ENCODE results near the gene BICD1.
"Not testable (repeated sequence)": the region's sequence is repeated elsewhere in the genome, so short reads cannot be mapped to it uniquely, and the experiment has no call there.

The BICD1 gene

DNA sequence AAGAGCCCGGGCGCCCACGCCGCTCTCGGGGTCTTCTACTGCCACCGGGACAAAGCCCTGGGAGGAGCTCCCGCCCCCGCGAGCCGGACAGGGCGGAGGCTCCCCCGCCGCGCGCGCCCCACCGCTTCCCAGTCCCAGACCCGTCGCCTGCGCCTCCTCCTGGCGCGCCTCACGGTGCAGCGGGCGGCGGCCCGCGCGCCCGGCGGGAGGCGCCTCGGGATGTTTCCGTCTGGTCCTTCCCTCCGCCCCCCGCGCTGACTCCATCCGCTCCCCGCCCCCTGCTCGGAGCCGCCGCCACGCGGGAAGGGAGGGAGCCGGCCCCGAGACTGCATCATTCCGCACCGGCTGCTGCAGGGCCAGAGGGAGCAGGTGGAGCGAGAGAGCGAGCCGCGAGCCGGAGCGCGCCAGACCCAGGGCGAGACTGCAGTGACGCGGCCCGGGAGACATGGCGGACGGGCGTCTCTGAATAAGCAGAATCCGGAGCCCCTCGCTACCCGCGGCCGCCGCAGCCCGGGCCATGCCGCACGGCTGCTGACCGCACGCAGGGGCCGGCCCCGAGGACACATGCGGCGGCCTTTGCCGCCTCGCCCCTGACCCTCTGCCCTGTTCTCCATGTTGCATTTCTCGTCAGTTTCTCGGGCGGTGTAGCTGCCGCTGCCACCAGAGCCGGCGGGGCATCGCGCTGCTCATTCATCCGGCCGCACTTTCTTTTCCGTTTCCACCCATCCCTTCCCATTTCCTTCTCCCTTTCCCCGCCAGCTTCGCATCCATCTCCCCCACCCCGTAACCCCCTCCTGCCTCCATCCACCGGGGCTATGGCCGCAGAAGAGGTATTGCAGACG lies at the start of gene BICD1:
BICD1 (plus strand) TSS at position 331 of the 842 bp plus-strand sequence; CDS start at position 816, 485 bp downstream.
- DNase-seq (ENCODE audit: low read depth in 2 of 2), result peak; percentile 43 to 52

DNA sequence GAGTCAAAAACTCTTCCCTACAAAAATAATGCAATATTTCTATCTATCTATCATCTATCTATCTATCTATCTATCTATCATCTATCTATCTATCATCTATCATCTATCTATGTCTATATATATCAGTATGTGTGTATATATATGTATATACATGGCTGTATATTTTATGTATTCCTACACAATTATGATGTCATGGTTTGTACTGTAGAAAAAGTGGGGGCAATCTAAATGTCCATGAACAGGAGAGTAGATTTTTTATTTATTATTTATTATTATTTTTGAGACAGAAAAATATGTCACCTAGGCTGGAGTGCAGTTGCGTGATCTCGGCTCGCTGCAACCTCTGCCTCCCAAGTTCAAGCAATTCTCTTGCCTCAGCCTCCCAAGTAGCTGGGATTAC lies 45.6 kb upstream of the BICD1 start:
- no peak for DNase-seq (ENCODE audit: low read depth in 2 of 2)

DNA sequence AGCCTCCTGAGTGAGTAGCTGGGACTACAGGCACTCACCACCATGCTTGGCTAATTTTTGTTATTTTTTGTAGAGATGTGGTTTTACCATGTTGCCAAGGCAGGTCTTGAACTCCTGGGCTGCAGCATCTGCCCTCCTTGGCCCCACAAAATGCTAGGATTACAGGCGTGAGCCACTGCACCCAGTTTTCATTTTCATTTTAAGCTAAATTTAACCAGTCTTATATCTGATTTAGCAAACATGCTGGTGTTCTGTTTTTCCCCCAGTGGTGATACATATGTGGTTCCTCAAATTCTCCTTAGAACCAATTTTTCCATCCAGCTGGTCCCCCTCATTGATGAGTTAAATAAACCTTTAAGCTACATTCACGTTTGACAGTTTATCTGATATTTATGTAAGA lies 43.8 kb upstream of the BICD1 start:
- no peak for DNase-seq (ENCODE audit: low read depth in 2 of 2)

DNA sequence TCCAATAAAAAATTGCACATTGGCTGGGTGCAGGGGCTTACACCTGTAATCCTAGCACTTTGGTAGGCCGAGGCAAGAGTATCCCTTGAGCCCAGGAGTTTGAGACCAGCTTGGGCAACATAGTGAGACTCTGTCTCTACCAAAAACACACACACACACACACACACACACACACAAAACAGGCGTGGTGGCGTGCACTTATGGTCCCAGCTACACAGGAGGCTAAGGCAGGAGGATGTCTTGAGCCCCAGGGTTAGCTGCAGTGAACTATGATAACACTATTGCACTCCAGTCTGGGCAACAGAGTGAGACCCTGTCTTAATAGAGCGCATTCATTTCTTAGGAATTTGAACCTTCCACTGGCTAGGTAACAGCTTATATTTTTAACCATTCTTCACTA lies 42.9 kb upstream of the BICD1 start:
- DNase-seq (ENCODE audit: low read depth in 2 of 2), result no peak

DNA sequence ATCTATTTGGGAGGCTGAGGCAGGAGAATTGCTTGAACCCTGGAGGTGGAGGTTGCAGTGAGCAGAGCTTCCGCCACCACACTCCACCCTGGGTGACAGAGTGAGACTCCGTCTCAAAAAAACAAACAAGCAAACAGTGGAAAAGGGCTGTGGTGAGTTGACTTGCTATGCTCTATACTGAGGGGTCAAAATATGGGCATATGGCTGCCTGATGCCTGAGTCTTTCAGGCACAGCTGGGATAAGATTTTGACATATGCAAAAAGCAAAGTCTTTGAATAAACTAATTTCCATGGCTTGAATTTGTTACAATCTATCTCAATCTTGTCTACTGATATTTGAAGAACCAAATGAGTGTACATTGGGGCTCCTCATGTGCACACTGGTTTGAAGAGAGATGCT lies 40.4 kb upstream of the BICD1 start:
- DNase-seq (ENCODE audit: low read depth in 2 of 2), result no peak

DNA sequence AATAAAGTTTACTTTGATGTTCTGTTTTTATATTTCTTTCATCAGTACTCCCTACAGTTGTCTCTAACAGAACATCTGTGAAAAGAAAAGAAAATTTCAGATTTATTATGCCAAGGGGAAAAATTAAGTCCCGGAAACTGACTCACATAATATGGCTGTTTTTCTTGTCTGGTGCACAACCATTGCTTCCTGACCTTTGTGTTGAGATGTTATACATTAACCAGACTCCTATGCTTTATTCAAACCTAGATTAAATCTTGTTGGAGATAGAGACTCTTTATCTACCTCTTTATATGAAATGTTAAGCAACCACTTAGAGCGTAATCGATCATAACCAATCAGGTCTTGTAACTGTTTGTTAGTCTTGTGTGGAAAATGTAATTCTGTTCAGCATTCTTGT lies 37.6 kb upstream of the BICD1 start:
- no peak for DNase-seq (ENCODE audit: low read depth in 2 of 2)

DNA sequence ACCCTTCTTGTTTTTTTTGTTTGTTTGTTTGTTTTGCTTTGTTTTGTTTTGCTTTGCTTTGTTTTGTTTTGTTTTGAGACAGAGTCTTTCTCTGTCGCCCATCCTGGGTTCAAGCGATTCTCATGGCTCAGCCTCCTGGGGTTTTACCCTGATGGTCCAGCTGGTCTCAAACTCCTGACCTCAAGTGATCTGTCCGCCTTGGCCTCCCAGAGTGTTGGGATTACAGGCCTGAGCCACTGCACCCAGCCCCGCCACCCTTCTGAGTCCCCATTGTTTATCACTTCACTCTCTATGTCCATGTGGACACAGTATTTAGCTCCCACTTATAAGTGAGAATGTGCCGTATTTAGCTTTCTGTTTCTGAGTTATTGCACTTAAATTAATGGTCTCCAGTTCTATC lies 36.9 kb upstream of the BICD1 start:
- DNase-seq (ENCODE audit: low read depth in 2 of 2), result no peak

DNA sequence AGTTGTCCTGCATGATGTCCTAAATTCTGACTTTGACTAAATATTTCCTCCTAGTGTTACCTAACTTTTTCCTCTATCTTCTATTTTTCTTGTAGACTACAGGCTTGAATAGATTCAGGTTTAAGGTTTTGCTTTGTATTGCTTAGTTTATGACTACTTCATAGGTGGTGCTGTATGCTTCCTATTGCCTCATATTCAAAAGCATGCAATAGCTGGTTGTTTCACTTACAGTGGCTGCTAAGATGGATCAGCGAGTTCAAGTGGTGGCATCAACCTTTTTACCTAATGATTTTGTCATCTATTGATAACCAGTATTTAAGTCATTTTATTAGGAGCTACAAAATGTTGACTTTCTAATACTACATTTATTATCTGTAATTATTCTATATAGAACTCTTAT lies 36.3 kb upstream of the BICD1 start:
- DNase-seq (ENCODE audit: low read depth in 2 of 2), result no peak

DNA sequence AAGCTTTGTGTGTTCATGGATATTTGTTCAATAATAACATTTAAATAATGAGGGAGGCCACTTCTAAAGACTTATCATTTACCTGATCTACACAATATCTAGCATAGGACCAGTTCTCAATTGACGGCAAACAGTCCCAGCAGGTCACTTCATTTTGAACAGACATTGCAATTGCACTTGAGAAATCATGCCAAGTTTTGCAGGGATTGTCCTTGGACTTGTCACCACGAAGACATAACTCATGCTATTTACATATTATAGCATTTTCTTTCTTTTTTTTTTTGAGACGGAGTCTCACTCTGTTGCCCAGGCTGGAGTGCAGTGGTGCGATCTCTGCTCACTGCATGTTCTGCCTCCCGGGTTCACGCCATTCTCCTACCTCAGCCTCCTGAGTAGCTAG lies 34.5 kb upstream of the BICD1 start:
- DNase-seq (ENCODE audit: low read depth in 2 of 2), result no peak

DNA sequence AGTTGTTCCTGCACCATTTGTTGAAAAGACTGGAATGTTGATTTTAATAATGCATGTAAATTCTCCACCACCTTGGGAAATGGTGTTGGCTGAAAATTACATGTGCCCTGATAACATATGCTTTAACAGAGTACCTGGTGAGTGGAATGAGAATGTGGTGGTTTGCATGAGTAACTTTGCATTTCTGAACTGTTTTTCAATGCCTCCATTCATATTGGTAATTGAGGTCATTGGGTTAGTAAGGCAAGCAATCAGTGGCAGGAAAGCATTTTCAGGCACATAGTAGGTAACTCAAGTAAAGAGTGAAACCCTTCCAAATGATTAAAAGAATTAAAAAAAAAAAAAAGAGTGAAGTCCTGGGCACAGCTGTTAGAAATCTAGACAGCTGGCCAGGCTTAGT lies 32.2 kb upstream of the BICD1 start:
- no peak for DNase-seq (ENCODE audit: low read depth in 2 of 2)

DNA sequence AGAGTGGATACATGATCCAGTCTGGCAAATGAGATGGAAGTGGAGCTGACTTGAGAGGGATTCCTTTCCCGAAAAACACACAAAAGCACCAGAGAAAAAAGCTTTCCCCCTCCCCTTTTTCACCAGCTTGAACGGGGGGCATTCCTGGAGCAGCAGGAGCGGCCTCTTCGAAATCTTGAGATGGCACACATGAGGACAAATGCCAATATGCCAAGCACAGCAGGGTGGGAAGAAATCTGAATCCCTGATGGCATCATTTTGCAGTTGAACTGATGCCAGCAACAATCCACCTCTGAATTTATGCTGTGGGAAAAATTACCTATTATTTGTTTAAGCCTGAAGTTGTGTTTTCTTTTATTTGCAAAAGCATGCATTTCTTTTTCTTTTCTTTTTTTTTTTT lies 29.7 kb upstream of the BICD1 start:
- DNase-seq (ENCODE audit: low read depth in 2 of 2), result no peak

DNA sequence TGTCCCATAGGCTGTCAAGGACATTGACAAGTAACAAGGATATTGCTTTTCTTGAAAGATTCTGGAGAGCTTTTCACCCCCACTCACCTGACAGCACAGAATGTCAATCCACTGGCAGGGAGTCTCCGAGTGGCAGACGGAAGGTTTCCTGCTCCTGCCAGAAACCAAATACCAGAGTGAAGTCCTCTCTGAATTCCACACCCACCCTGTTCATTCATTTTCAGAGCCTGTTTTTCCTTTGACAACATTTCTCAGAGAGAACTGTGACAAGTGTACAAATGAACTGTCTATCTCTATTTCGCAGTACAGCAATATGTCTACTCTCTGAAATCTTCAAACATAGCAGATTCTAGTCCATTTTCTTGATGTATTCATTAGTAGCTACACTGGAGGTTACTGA lies 26.2 kb upstream of the BICD1 start:
- no peak for DNase-seq (ENCODE audit: low read depth in 2 of 2)

DNA sequence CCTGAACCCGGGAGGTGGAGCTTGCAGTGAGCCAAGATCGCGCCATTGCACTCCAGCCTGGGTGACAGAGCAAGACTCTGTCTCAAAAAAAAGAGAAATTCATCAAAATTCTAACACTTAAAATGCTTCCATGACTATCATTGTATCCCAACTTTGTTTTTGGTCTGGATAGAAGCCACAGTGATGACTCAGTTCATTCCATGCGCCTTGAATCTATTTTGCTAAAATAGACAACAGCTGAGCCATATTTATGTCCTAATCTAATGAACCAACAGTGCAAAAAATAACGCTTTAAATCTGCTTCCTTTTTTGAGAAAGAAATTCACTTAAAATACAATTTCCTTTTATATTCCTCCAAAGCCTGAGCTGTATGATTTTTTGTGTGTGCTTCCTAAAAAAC lies 23.2 kb upstream of the BICD1 start:
- no peak for DNase-seq (ENCODE audit: low read depth in 2 of 2)

DNA sequence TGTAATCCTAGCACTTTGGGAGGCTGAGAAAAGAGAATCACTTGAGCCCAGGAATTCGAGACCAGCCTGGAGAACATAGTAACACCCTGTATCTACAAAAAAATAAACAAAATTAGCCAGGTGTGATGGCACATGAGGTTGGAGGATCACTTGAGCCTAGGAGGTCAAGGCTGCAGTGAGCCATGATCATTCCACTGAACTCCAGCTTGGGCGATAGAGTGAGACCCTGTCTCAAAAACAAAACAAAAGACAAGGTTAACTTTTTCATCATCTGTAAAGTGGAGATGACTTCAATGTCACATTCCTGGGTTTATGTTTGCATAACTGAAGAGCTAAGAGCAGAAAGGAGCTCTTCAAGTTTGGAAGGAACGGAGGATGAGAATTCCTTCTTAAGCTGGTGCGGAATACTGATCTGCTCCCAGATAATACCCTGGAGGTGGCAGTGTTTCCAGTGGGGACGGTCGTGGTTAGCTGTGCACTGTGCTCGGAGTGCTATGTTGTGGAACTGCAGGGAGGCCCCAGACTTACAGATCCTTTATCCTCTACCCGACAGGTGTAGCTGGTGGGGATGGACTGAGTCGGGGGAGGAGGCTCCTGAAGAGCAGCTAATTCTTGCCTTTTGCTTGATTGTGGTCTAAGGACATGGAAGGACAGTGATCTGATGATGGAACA lies 22.5 kb upstream of the BICD1 start:
- DNase-seq (ENCODE audit: low read depth in 2 of 2), result no peak

DNA sequence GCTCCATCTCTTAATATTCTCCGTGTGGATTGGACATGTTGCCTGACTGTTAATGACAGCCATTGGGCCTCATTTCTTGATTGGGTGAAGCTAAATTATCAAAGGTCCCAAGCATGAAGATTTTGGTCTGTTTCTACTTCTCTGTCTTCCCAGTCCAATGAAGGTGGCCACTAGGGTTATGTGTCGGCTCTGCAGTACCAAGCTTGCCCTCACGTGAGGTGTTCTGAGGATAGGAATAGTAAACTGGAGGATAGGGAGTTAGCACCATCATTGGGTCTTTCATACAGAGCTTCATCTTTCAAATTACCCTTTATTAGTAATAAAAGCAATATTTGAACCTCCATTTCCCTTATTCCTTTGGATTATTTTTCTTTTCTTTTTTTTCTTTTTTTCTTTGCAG lies 21.9 kb upstream of the BICD1 start:
- DNase-seq (ENCODE audit: low read depth in 2 of 2), result no peak

DNA sequence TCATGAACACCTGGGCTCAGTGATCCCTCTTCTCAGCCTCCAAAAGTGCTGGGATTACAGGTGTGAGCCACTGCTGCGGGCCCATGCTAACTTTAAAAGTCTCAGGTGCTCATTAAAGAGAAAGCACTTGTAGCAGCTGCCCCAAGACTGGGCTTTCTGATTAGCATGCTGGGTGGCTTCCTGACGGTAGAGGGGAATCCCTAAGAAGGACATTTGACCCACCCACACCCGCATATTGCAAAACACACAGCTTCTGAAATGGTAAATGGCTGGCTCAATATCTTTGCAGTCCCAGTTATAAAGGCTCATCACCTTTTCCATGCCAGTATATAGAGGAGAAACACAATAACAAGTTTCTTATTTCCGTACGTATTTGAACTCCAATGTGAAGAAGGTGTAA lies 19.3 kb upstream of the BICD1 start:
- no peak for DNase-seq (ENCODE audit: low read depth in 2 of 2)

DNA sequence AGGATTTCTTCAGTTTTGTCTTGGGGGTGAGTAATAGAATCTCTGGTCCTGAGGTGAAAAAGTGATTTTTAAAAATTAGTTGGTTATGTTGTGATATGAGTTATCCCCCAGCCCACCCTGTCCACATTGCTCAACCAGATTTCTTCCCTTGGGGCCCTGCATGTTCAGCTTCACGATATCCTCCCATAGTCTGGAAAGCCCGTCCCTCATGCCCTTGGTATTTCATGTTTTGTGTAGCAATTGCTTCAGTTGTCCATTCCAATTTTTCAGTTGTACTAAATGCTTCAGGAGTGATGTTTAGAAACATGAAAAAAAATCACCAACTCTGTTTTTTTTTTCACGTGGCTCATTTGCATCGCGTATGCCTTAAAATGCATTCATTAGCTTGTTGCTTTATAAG lies 17.5 kb upstream of the BICD1 start:
- DNase-seq (ENCODE audit: low read depth in 2 of 2), result no peak

DNA sequence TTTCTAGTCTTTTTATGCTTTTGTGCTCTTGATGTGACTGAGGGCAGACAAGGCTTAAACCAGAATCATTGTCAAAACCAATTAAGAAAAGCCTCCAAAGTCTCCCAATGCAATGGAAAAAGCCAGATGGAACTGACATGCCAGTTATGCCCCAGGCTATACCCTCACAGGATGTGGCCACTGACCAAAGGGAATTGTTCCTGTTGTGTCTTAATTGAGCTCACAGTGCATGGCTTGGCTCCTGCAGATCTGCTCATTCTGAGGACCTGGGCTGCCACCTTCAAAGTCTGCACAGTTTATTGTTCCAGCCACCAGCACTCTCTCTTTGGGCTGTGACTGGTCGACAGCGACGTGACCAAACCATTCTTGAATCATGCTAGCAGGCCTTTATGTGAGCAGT lies 17.1 kb upstream of the BICD1 start:
- DNase-seq (ENCODE audit: low read depth in 2 of 2), result no peak

DNA sequence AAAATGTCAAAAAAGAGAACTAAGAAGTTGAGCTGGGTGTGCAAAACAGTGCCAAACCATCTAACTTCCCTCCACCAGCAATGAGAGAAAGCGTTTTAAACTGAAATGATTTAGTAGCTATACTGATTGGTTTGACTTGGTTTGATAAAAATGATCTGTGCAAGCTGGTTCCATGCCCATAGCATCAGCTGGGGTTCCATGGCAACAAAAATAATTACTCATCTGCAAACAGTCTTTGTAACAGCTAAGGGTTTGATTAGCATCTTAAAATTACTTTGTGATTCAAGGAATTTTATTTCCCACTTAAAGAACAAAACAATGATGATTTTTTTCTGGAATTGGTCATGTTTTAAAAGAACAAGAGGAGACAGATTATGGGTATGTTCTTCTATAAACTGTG lies 15.0 kb upstream of the BICD1 start:
- DNase-seq (ENCODE audit: low read depth in 2 of 2), result no peak

DNA sequence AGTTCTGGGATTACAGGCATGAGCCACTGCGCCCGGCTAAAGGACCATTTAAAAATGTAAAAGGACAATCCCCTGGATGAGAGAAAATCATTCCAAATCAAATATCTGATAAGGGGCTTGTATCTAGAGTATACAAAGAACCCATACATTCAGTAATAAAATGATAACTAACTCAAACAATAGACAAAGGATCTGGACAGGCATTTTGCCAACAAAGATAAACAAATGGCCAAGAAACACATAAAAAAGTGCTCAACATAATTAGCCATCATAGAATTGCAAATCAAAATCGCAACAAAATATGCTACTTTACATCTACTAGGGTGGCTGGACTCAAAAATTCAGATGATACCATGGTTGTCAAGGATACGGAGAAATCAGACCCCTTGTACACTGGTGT lies 8.5 kb upstream of the BICD1 start:
- no peak for DNase-seq (ENCODE audit: low read depth in 2 of 2)

DNA sequence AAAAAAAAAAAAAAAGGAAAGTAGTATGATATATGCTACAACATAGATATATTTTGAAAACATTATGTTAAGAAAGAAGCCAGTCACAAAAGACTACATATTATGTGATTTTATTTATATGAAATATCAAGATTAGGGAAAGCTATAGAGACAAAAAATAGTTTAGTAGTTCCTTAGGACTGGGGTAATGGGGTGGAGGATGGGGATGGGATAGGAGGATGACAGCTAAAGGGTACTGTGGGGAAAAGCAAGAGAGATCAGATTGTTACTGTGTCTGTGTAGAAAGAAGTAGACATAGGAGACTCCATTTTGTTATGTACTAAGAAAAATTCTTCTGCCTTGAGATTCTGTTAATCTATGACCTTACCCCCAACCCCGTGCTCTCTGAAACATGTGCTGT lies 7.4 kb upstream of the BICD1 start:
- not testable (repeated sequence) for DNase-seq (ENCODE audit: low read depth in 2 of 2)

DNA sequence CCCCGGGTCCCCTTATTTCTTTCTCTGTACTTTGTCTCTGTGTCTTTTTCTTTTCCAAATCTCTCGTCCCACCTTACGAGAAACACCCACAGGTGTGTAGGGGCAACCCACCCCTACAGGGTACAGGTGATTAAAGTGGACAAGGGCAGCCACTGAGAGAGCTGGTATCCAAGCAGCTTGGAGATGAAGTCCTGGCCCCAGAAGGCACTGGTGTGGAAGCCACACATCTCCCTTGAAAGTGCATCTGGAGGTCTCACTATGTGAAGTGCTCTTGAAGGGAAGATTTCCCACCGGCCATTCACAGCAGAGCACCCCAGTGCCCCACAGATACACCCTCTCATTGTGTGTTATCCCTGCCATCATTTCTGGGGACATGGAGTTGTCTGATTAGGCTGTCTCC lies 6.3 kb upstream of the BICD1 start:
- no peak for DNase-seq (ENCODE audit: low read depth in 2 of 2)

DNA sequence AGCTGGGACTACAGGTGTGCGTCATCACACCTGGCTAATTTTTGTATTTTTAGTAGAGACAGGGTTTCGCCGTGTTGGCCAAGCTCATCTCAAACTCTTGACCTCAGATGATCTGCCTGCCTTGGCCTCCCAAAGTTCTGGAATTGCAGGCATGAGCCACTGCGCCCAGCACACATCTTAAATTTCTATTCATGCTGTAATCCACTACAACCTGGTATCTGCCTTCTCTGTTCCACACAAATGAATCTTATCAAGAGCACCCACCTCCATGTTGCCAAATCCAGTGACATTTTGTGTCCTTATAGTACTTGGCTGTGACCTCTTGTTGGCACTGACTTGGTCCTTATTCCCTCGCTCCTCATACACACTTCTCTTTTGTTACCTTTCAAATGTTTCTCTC lies 5.8 kb upstream of the BICD1 start:
- no peak for DNase-seq (ENCODE audit: low read depth in 2 of 2)

DNA sequence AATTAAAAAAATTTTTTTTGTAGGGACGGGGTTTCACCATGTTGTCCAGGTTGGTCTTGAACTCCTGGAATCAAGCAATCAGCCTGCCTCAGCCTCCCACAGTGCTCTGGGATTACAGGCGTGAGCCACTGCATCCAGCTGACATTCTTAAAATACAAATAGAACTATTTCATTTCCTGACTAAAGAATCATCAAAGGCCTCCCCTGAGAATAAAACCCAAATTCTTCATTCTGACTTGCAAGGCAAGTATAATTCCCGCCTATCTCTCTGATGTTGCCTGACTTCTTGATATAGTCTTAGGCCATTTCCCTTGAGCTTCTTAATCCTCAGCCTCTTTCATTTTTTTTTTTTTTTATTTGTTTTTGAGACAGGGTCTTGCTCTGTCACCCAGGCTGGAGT lies 4.4 kb upstream of the BICD1 start:
- no peak for DNase-seq (ENCODE audit: low read depth in 2 of 2)
